ENCODE data around the gene MT2A. TPM values are rescaled to one million over a fixed set of nuclear protein-coding genes. Genes with fewer than 3 reads are reported as not detected.

The MT2A gene
- total and polyA plus RNA-seq, 2 of the 13 experiments (the other 11 are each of a cell fraction or from before 2014, with no cell fraction given): 135 to 371 TPM

DNA sequence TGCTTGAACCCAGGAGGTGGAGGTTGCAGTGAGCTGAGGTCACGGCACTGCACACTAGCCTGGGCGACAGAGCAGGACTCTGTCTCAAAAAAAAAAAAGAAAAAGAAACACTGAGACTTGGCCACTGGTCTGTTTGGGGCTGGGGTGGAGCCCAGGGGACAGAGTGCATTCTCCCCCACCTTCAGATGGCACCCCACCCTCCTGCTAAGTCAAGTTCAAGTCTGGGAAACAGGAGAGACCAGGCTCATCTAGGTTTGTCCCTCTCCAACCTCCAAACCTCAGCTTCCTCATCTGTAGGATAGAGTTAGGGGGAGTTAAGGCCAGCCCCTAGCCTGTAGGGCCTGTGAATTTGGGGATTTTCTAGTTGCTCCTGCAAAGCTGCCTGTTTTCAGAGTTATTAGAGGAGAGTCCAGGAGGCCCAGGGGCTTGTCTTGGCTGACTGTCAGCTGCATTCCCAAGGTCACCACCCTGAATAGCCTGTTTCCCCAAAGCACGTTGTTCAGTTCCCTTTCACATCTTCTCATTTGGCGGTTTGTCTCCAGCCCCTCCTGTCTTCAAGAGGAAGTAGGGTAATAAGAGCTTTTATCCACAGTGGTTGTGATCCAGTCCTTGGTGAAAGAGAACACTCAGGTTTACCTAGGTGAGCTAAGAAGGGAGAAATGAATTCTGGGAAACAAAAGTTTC lies 16.9 kb upstream of the MT2A start:
- Histone ChIP-seq H3K27me3 (ENCODE audit: control insufficient read depth in 1 of 2, insufficient read depth in 2 of 2, low read length in 2 of 2) (peaks cover 5 to 31% of the 10 kb centered on the region in 2 experiments; a peak in 2 of 5 replicates), H2AFZ (ENCODE audit: low read length) (no peak overlapping the region), H3K79me2 (ENCODE audit: insufficient read depth, low read length) (no peaks in the 10 kb centered on the region), H4K20me1 (ENCODE audit: insufficient read depth, low read length) (no peaks in the 10 kb centered on the region), H3K4me1 (ENCODE audit: insufficient read depth, low read length) (peaks cover 8% of the 10 kb centered on the region), H3K4me3 (replicated peaks in 1 of 3; ENCODE audit: insufficient read depth in 1 of 3, low read depth in 2 of 3, low read length in 3 of 3) (no peak overlapping the region), H3K27ac (ENCODE audit: extremely low read length, insufficient read depth, low read length) (no peak overlapping the region), H3K36me3 (replicated peaks in 1 of 2; ENCODE audit: control insufficient read depth in 1 of 2, insufficient read depth in 2 of 2, low read length in 2 of 2) (no peaks in the 10 kb centered on the region), H3K4me2 (ENCODE audit: low read depth, low read length) (no peak overlapping the region; the same call in 1 of the 2 replicates), H3K9me3 (ENCODE audit: low read length) (no peaks in the 10 kb centered on the region), H3K9ac (ENCODE audit: insufficient read depth, low read depth, low read length) (no peak overlapping the region)
- POLR2A ChIA-PET: no interaction called here
- TF ChIP-seq MBNL3 (CRISPR knock-in tag; conservative IDR thresholded peaks at IDR 0.05) (no peak), REL (CRISPR knock-in tag; conservative IDR thresholded peaks at IDR 0.05) (no peak), MED1 (CRISPR knock-in tag; IDR thresholded peaks at IDR 0.05) (no peak), ZNF546 (CRISPR knock-in tag; conservative IDR thresholded peaks at IDR 0.05) (no peak), ZNF563 (CRISPR knock-in tag; IDR thresholded peaks at IDR 0.05) (no peak), SETDB1 (CRISPR knock-in tag; IDR thresholded peaks at IDR 0.05; ENCODE audit: borderline replicate concordance) (no peak), MIER3 (CRISPR knock-in tag; IDR thresholded peaks at IDR 0.05; ENCODE audit: borderline replicate concordance) (no peak), ZMYM4 (CRISPR knock-in tag; IDR thresholded peaks at IDR 0.05) (no peak)
- TF ChIP-seq, protein P1, sequence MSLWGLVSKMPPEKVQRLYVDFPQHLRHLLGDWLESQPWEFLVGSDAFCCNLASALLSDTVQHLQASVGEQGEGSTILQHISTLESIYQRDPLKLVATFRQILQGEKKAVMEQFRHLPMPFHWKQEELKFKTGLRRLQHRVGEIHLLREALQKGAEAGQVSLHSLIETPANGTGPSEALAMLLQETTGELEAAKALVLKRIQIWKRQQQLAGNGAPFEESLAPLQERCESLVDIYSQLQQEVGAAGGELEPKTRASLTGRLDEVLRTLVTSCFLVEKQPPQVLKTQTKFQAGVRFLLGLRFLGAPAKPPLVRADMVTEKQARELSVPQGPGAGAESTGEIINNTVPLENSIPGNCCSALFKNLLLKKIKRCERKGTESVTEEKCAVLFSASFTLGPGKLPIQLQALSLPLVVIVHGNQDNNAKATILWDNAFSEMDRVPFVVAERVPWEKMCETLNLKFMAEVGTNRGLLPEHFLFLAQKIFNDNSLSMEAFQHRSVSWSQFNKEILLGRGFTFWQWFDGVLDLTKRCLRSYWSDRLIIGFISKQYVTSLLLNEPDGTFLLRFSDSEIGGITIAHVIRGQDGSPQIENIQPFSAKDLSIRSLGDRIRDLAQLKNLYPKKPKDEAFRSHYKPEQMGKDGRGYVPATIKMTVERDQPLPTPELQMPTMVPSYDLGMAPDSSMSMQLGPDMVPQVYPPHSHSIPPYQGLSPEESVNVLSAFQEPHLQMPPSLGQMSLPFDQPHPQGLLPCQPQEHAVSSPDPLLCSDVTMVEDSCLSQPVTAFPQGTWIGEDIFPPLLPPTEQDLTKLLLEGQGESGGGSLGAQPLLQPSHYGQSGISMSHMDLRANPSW (CRISPR knock-in tag; IDR thresholded peaks at IDR 0.05; ENCODE audit: borderline replicate concordance): no peak
- no peak for ATAC-seq
- CTCF ChIA-PET (ENCODE audit: low intra/inter-chr PET ratio, low total read pairs): no interaction called here
- no peak for FAIRE-seq
- intact Hi-C loops (cut with micrococcal nuclease; ENCODE audit: unreplicated experiment): no loop called here
- 34% methylated on average over 4 of the region's 4 CpGs for WGBS (ENCODE audit: low lambda C conversion rate)
- no peak for DNase-seq (ENCODE audit: low spot score)
- in situ Hi-C loops (cut with HindIII; ENCODE audit: extremely low pct_ligation_motif_present, low pct_unique_long_range_greater_than_20kb): no loop called here
- no TSS peak for BruUV-seq (replicated peaks)
